Neural cell (in vitro differentiated cells): Measurements from ENCODE around the gene PSEN2. TPM values are rescaled to one million over a fixed set of nuclear protein-coding genes. Genes with fewer than 3 reads are reported as not detected.
A peak's percentile ranks its signal among the peaks of the same experiment; 100 is the strongest.

Experiments used
- H2AFZ ChIP-seq: fragments of 200-600, 300-800 bp; sonication (generic), shearing (Covaris generic); 2 replicates; pipeline ENCODE4 v1.6.0; 2014; ENCODE audit warnings: low read depth, mild to moderate bottlenecking, antibody characterized with exemption, low read length, moderate library complexity
- H3F3A ChIP-seq: fragments of 200-600 bp; shearing (Covaris generic); 2 replicates; pipeline ENCODE4 v1.6.1; 2016; ENCODE audit warnings: mild to moderate bottlenecking, moderate library complexity, mixed read lengths, antibody characterized with exemption, low read length; ENCODE audit not compliant: insufficient read depth, poor library complexity, severe bottlenecking
- H3K27ac ChIP-seq: fragments of 200-600, 300-800 bp; sonication (generic), shearing (Covaris generic); 2 replicates; pipeline ENCODE4 v1.5.1; 2014; ENCODE audit warnings: mild to moderate bottlenecking, low read length, moderate library complexity
- H3K27me3 ChIP-seq: fragments of 300-800, 200-600 bp; sonication (generic), shearing (Covaris generic); 2 replicates; pipeline ENCODE4 v1.6.0; 2014; ENCODE audit warnings: mild to moderate bottlenecking, low read depth, low read length, moderate library complexity; ENCODE audit not compliant: insufficient read depth
- H3K36me3 ChIP-seq: fragments of 300-800, 200-600 bp; sonication (generic), shearing (Covaris generic); 2 replicates; pipeline ENCODE4 v1.5.1; 2014; ENCODE audit warnings: mild to moderate bottlenecking, antibody characterized with exemption, low read length, moderate library complexity; ENCODE audit not compliant: insufficient read depth
- H3K4me2 ChIP-seq: fragments of 300-800, 200-600 bp; sonication (generic), shearing (Covaris generic); 2 replicates; pipeline ENCODE4 v1.6.0; 2014; ENCODE audit warnings: mild to moderate bottlenecking, low read length
- H3K4me3 ChIP-seq: fragments of 300-800, 200-600 bp; sonication (generic), shearing (Covaris generic); 2 replicates; pipeline ENCODE4 v1.5.1; 2014; ENCODE audit warnings: mild to moderate bottlenecking, low read length, moderate library complexity
- H3K79me2 ChIP-seq: fragments of 200-600 bp; shearing (Covaris generic); replicated peaks from 2 replicates; pipeline ENCODE4 v1.6.0; 2014; ENCODE audit warnings: mild to moderate bottlenecking, low read length, moderate library complexity; ENCODE audit not compliant: insufficient read depth
- H3K9ac ChIP-seq: fragments of 300-800, 200-600 bp; sonication (generic), shearing (Covaris generic); 2 replicates; pipeline ENCODE4 v1.6.1; 2016; ENCODE audit warnings: mild to moderate bottlenecking, low read length, mixed read lengths
- H3K9me2 ChIP-seq: fragments of 200-600 bp; shearing (Covaris generic); 2 replicates; pipeline ENCODE4 v1.6.1; 2016; ENCODE audit warnings: mild to moderate bottlenecking, low read length, mixed read lengths; ENCODE audit not compliant: insufficient read depth
- H3K9me3 ChIP-seq: fragments of 200-600, 300-800 bp; sonication (generic), shearing (Covaris generic); 2 replicates; pipeline ENCODE4 v1.6.1; 2016; ENCODE audit warnings: mild to moderate bottlenecking, mixed run types, low read length, moderate library complexity, mixed read lengths
- H4K20me1 ChIP-seq: fragments of 200-600 bp; shearing (Covaris generic); 2 replicates; pipeline ENCODE4 v1.6.1; 2016; ENCODE audit warnings: mild to moderate bottlenecking, mixed run types; ENCODE audit not compliant: insufficient read depth
- EP300 ChIP-seq: fragments of 450-650 bp; conservative IDR thresholded peaks from 2 replicates; pipeline ENCODE4 v1.6.1; 2014; ENCODE audit warnings: antibody characterized with exemption, mild to moderate bottlenecking, moderate library complexity; ENCODE audit not compliant: poor library complexity, severe bottlenecking
- EZH2 ChIP-seq: fragments of 200-600, 300-800 bp; shearing (Covaris generic), sonication (generic); IDR thresholded peaks from 2 replicates; pipeline ENCODE4 v1.6.1; 2014; ENCODE audit warnings: antibody characterized with exemption, low read length, borderline replicate concordance, mild to moderate bottlenecking; ENCODE audit not compliant: insufficient read depth, poor library complexity, severe bottlenecking
- MXI1 ChIP-seq: fragments of 450-650 bp; conservative IDR thresholded peaks from 2 replicates; pipeline ENCODE4 v1.6.1; 2014; ENCODE audit warnings: antibody characterized with exemption, mild to moderate bottlenecking; ENCODE audit not compliant: poor library complexity, severe bottlenecking
- POLR2AphosphoS5 ChIP-seq: IDR thresholded peaks from 2 replicates; pipeline ENCODE4 v1.6.1; 2012
- RAD21 ChIP-seq: fragments of 450-650 bp; conservative IDR thresholded peaks from 2 replicates; pipeline ENCODE4 v1.6.1; 2014; ENCODE audit warnings: antibody characterized with exemption, mild to moderate bottlenecking, moderate library complexity
- SMC3 ChIP-seq: fragments of 450-650 bp; conservative IDR thresholded peaks from 2 replicates; pipeline ENCODE4 v1.6.1; 2014; ENCODE audit warnings: antibody characterized with exemption, mild to moderate bottlenecking, moderate library complexity; ENCODE audit not compliant: poor library complexity
- TAF1 ChIP-seq: IDR thresholded peaks from 2 replicates; pipeline ENCODE4 v1.6.1; 2012; ENCODE audit warnings: low read depth
- polyA minus RNA-seq: library from RNA; depleted of rRNA, polyadenylated mRNA; stranded (reverse); fragments of >200 nt; gene quantifications from 2 replicates; pipeline ENCODE4 v1.2.3, GENCODE V29; 2014
- polyA plus RNA-seq: library from polyadenylated mRNA; depleted of rRNA; stranded (reverse); fragments of >200 nt; gene quantifications from 2 replicates; pipeline ENCODE4 v1.2.3, GENCODE V29; 2014
- TF ChIP-seq, protein P1 (sequence below): IDR thresholded peaks from 2 replicates; pipeline ENCODE4 v1.6.1; 2012; ENCODE audit warnings: borderline replicate concordance

Gene PSEN2
- polyA plus RNA-seq (12.9 and 14.5 TPM in 2 replicates), polyA minus RNA-seq (13.5 and 15.8 TPM in 2 replicates)

DNA sequence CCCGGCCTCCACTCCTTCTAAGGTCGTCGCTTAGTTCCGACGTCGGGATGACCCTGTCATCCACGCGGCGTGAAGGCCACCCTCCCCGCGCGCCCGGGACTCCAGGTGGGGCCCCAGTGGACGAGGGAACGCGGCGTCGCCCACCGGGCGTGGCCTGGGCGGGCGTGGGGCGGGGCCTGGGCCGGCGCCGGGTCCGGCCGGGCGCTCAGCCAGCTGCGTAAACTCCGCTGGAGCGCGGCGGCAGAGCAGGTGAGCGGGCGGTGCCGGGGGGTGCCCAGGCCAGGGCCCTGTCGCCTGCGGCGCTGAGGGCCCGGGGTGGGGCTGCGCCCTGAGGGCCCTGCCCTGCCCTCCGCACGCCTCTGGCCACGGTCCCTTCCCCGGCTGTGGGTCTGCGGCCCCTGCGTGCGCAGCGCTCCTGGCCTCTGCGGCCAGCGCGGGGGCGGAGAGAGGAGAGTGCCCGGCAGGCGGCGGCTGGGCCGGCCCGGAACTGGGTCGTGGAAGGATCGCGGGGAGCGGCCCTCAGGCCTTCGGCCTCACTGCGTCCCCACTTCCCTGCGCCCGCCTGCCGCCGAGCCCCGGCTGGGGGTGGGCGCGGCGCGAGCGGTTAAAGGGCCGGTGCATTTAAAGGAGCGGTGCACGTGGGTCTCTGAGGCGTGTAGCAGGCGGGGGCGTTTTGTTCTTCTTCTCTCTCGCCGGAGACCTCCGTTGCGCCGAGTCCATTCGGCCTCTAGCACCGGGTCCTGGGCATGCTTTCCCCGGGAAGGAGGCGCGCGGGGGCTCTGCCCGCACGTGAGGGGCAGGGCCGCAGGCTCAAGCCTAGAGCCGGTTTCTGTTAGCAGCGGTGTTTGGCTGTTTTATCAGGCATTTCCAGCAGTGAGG lies at the start of gene PSEN2:
Gene PSEN2 (plus strand): TSS at position 216 of the 879 bp plus-strand sequence. CDS start 11,292 bp downstream, outside the sequence.
- Histone ChIP-seq H3K27me3 (no peaks in the 10 kb centered on the region), H3K36me3 (no peaks in the 10 kb centered on the region), H3K9me3 (no peaks in the 10 kb centered on the region), H2AFZ (peak within 1 kb of the TSS; percentile 45), H3K4me2 (peak within 1 kb of the TSS; percentile 63), H3K9ac (peak within 1 kb of the TSS; percentile 62), H3F3A (no peaks in the 10 kb centered on the region), H3K4me3 (peak within 1 kb of the TSS; percentile 79), H3K27ac (no peak within 1 kb of the TSS), H4K20me1 (no peaks in the 10 kb centered on the region), H3K9me2 (no peaks in the 10 kb centered on the region), H3K79me2 (no peaks in the 10 kb centered on the region)
- TF ChIP-seq EP300 (no peak), RAD21 (peak; percentile 3), MXI1 (peak; percentile 88), POLR2AphosphoS5 (no peak)

DNA sequence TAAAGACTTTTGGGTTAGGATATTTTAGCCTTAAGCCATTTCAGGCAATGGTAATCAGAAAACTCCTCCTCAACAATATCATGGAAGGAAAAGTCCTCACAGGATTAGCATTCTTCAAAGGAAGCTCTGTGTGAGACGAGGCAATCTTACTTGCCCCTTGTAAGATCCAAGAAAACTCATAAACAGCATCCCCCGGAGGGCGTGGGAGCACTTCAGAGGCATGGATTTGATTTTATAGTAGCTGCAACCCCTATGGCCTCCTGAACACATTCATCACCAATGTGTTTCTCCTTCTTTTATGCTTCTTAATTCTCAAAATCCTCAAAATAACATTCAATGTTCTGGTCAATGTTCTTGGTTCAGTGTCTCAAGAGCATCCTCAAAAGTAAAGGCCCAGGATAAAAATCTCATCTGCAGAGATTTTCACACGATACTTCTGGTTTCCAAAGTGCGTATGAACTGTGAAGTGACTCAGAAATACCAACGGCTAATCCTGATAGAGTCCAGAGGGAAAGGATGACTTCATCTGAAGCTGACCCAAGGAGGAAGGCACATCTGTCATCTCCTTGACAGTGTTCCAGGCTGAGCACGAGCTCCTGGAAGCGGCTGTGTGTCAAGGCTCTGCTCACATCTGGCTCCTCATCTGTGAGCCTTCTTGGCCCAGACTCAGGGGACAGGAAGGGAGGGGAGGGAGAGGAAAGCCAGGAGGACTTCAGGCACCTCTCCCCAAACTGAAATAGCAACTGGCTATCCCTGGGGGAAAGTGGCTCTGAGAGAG lies 49.3 kb upstream of the PSEN2 start:
- Histone ChIP-seq H3K4me2 (no peak overlapping the region), H3F3A (no peaks in the 10 kb centered on the region), H4K20me1 (no peaks in the 10 kb centered on the region), H3K79me2 (no peaks in the 10 kb centered on the region), H3K27me3 (no peaks in the 10 kb centered on the region), H3K36me3 (no peaks in the 10 kb centered on the region), H3K27ac (no peak overlapping the region), H3K9me2 (no peaks in the 10 kb centered on the region), H2AFZ (no peak overlapping the region), H3K4me3 (no peak overlapping the region), H3K9ac (no peak overlapping the region), H3K9me3 (no peaks in the 10 kb centered on the region)
- TF ChIP-seq SMC3 = no peak
- no peak for TF ChIP-seq TAF1
- TF ChIP-seq EZH2 = no peak
- TF ChIP-seq MXI1 = no peak
- TF ChIP-seq RAD21 = no peak
- TF ChIP-seq EP300 = no peak
- TF ChIP-seq, protein P1, sequence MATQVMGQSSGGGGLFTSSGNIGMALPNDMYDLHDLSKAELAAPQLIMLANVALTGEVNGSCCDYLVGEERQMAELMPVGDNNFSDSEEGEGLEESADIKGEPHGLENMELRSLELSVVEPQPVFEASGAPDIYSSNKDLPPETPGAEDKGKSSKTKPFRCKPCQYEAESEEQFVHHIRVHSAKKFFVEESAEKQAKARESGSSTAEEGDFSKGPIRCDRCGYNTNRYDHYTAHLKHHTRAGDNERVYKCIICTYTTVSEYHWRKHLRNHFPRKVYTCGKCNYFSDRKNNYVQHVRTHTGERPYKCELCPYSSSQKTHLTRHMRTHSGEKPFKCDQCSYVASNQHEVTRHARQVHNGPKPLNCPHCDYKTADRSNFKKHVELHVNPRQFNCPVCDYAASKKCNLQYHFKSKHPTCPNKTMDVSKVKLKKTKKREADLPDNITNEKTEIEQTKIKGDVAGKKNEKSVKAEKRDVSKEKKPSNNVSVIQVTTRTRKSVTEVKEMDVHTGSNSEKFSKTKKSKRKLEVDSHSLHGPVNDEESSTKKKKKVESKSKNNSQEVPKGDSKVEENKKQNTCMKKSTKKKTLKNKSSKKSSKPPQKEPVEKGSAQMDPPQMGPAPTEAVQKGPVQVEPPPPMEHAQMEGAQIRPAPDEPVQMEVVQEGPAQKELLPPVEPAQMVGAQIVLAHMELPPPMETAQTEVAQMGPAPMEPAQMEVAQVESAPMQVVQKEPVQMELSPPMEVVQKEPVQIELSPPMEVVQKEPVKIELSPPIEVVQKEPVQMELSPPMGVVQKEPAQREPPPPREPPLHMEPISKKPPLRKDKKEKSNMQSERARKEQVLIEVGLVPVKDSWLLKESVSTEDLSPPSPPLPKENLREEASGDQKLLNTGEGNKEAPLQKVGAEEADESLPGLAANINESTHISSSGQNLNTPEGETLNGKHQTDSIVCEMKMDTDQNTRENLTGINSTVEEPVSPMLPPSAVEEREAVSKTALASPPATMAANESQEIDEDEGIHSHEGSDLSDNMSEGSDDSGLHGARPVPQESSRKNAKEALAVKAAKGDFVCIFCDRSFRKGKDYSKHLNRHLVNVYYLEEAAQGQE = no peak
